Measurements from ENCODE around the gene CCDC14.
"Not testable (repeated sequence)": the region's sequence is repeated elsewhere in the genome, so short reads cannot be mapped to it uniquely, and the experiment has no call there.

Gene CCDC14

DNA sequence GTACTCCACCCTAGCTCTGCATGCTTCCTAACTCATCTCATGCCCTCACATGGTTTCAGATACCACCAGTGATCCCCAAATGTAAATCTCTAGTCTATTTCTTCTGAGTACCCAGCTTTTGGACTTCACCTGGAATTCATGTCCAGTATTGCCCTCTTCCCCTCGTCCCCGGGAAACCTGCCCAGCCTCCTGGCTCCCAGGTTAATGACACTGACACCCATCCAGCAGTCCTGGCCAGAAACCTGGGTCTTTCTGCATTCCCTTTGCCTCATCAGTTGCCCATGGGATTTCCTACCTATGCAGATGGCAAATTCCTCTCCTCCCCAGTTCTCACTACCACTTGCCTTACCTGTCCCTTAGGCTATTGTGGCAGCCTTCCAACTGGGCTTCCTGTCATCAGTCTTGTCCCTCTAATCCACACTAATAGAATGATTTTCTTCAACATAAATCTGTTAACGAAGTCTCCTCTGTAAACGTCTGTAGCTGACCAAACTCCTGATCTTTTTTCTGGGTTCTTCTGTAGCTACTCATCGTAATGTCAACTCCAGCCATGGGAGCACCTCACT is 61.6 kb downstream of the CCDC14 start:
- DNase-seq: no peak

DNA sequence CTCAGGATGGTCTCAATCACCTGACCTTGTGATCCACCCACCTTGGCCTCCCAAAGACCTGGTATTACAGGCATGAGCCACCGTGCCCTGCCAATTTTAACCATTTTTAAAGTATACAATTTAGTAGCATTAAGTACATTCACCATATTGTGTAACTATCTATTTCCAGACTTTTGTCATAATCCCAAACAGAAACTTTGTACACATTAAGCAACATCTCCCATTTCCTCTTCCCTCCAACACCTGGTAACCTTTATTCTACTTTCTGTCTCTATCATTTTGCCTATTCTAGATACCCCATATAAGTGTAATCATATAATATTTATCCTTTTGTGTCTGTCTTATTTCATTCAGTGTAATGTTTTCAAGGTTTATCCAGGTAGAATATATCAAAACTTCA is 68.0 kb downstream of the CCDC14 start:
- no peak for DNase-seq

DNA sequence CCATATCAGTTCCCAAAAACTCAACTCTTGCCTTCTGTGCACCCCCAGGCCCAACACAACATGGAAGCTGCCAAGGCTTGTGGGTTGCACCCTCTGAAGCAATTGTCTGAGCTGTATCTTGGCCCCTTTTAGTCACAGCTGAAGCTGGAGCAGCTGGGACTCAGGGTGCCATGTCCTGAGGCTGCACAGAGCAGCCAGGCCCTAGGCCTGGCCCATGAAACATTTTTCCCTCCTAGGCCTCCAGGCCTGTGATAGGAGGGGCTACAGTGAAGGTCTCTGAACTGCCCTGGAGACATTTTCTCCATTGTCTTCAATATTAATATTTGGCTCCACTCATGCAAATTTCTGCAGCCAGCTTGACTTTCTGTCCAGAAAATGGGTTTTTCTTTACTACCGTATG is 68.8 kb downstream of the CCDC14 start:
- no peak for DNase-seq

DNA sequence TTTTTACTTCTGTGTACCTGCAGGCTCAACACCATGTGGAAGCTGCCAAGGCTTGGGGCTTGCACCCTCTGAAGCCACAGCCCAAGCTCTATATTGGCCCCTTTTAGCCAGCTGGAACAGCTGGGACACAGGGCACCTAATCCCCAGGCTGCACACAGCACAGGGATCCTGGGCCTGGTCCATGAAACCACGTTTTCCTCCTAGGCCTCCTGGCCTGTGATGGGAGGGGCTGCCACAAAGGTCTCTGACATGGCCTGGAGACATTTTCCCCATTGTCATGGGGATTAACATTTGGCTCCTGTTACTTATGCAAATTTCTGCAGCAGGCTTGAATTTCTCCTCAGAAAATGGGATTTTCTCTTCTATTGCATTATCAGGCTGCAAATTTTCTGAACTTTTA is 70.0 kb downstream of the CCDC14 start:
- not testable (repeated sequence) for DNase-seq

DNA sequence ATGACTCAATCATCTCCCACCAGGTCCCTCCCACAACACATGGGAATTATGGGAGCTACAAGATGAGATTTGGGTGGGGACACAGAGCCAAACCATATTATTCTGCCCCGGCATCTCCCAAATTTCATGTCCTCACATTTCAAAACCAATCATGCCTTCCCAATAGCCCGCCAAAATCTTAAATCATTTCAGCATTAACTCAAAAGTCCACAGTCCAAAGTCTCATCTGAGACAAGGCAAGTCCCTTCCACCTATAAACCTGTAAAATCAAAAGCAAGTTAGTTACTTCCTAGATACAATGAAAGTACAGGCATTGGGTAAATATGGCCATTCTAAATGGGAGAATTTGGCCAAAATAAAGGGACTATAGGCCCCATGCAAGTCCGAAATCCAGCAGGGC is 70.9 kb downstream of the CCDC14 start:
- DNase-seq: not testable (repeated sequence)

DNA sequence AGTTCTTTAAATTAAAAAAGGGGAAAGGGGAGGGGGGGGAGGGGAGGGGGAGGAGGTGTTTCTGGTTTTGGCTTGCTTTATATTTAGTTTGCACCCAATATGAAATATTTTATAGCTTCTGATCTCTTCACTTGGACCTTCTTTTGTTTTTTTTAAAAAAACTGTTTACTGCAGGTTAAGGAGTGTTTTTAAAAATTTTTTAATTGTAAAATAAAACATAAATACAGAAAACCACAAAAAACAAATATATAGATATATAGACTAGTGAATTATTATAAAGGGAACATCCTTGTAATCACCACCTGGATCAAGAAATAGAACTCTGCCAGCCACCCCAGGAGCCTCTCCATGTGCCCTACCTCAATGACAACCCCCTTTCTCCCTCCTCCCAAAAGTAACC is 76.0 kb downstream of the CCDC14 start:
- DNase-seq: no peak

DNA sequence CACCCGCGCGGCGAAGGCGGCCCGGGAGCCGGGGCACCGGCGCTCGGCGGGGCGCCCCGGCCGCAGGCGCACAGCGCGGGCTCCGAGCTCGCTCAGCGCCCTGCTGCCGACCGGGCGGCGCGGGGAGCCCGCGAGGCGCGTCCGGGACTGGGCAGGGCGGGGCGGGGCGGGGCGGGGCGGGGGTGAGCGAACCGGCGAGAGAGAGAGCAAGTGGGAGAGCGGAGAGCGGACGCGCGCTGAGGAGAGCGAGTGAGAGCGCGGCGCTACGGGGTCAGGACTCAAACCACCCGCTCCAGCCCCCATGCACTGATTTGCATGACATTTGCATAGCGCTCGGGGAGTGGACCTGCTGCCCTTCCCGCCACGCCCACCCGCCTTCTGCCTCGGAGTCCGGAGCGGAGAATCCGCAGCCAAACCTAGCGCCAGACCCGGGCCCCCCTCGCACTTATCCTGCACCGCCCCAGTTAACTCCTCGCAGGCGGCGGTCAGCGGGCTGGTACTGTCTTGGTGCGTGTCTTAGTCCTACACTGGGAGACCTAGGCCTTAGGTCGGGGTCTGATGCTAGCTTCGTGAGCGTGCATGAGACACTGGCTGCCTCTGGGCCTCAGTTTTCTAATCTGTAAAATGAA is 76.7 kb downstream of the CCDC14 start, which contains the start of gene MYLK:
MYLK (minus strand) TSS at position 130 of the 629 bp plus-strand sequence. CDS start 90,491 bp downstream, outside the sequence.
- peak; percentile 87 for DNase-seq

DNA sequence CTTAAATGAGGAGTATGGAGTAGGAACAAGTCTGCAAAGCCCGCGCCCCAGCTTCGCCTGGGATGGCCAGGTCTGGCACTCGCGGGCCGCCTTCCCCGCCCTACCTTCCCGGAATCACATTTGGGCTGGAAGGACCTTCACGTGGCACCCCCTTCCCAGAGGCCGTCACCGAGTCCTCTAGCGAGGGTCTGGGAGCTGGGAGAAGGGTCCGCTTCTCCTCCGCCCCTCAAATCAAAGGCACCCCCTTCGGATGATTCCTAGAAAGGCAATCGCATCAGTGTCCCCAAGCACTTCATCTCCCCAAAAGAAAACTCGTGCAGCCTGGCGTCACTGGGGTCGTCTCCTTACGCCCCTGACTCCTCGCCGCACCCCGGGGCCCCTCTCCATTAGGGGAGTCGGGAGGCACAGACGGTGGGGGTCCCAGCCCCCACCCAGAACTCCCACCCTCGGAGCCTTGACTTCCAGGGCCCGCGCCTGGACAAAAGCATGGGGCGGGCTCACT is 77.3 kb downstream of the CCDC14 start:
- no peak for DNase-seq

DNA sequence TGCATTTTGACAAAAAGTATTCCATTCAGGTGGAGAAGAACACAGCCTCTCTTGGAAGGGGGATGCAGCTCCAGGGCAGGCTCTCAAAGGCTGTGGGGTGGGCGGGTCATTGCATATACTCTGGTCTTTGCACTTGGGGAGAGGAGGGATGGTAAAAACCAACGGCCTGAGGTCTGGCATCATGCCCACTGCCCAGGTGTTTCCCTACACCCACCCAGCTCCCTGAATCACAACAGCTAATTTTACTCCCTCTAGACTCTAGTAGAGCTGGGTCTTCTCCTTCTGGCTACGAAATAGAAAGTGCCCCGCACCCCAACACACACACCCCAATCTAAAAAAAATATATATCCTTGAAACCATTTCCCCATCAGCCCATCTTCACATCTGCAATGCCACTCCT is 77.9 kb downstream of the CCDC14 start:
- DNase-seq: no peak

DNA sequence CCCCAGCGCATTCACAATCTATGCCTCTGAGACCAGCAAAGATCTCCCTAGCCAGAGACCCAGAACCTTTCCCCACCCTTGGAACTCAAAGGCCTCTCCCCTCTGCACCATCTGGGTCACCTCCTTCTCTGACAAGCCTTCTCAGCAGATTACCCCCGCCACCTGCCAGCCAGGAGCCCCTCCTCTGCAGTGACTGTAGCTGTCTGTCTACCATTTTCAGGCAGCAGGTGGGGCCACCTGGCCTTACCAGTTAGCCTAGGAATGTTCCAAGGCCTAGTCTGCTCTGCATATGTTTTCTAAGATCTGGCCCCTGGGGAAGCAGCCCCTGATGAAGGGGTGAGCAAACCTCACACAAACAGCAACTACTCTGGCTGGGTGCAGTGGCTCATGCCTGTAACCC is 79.3 kb downstream of the CCDC14 start:
- no peak for DNase-seq

DNA sequence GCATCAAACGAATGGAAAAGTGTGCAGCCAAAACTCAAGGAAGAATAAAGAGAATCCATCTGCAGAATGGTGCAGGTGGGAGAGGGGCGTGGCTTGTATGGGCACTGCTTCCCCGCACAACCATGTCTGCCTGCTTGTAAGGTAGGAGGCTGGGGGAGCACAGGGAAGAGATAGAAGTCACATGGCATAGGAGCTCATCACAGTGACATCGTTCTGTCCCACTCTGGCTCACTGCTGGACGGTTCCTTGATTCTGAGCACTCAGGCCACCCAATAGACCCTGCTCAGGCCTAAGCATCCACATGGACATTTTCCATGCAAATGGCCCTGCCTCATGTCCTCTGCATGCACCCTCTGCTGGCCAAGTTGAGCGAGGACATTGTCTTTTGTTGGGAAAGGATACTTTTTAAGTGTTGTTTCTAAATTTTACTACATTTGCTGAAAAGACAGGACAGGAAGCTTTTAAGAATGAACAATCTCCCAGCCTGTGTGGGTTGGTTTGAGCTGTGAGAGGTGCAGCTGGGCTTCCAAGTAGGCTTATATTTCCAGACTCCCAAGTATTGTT is 79.9 kb downstream of the CCDC14 start:
- no peak for DNase-seq

DNA sequence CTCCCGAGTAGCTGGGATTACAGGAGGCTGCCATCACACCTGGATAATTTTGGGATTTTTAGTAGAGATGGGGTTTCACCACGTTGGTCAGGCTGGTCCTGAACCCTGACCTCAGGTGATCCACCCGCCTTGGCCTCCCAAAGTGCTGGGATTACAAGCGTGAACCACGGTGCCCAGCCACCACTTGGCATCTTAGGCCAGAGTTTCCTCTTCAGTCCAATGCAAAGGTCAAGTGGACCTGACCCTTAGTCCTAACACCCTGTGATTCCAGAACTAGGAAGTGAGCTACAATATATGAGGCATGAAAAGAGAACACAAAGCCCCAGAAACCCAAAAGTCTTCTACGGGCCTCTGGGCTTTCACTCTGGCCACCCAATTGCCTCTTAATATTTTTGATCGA is 82.2 kb downstream of the CCDC14 start:
- no peak for DNase-seq

DNA sequence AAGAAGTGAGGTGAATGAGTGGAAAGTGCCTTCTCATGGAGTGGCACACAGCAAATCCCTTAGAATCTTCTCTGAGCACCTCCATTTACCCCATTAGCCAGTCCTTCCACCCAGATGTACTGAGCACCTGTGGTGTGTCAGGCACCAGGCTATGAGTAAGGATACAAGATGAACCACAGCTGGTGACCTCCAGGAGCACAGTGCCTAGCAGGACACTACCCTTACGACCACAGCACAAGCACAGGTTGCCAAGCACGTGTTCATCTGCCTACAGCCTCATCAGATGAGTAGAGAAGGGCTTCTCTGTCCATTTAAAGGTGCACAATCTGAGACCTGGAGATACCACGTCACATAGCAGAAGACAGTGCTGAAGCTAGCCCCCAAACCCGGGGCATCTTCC is 83.1 kb downstream of the CCDC14 start:
- no peak for DNase-seq

DNA sequence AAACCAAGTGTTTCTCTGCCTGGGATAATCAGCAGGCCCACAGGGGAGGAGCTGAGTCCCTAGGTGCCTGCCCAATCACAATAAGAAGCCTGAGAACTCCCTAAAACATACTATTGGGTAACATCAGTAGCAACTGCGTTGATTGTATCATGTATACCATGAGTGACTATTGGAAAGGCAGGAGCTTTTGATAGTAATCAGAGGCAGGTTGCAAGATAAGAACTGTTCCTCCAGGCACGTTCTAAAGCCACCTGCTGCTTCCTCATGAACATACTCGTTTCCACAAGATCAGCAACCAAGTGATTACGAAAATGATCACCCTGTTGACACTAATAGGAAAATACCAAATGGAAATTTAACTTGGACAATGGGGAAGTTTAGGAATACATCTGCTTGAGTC is 83.6 kb downstream of the CCDC14 start:
- DNase-seq: no peak

DNA sequence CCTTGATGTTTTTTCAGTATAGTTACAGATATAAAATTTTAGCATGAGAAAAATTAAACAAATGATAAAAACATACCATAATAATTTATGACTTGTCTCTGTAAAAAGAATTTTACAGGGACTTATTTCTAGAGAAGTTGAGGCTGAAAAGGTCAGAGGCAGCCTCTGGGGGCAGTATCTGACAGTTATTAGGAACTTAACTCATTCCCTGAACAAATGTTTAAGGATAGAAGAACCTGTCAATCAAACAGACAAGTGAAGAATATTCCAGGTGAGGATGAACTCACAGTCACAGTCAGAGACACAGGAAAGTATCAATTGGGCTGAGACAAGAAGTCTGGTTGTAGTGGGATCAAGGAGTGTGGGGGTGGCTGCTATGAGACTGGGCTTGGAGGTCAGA is 84.2 kb downstream of the CCDC14 start:
- no peak for DNase-seq

DNA sequence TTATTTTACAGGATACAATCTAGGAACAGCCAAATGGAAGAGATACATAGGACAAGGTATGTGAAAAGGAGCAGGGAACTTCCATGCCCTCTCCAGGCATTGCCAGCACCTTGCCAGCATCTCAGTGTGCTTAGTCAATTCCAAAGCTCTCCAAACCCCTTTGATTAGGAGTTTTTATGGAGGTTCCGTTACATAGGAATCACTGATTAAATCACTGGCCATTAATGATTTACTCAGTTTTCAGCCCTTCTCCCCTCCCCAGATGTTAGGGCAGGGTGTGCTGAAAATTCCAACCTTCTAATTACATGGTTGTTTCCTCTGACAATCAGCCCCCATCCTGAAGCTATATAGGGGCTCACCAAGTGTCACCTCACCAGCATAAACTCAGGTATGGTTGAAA is 88.4 kb downstream of the CCDC14 start:
- no peak for DNase-seq

DNA sequence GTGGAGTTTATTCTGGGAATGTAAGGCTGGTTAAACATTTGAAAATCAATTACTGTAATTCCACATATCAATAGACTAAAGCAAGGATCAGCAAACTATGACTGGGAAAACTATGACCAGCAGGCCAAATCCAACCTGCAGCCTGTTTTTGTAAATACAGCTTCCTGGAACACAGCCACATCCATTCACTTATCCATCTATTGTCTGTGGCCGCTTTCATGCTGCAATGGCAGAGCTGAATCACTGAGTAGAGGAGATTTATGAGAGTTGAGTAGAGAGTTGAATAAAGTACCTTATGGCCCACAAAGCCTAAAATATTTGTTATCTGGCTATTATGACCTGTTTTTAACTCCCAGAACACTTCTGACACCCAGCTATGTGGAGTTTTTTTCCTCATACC is 89.1 kb downstream of the CCDC14 start:
- DNase-seq: peak; percentile 57

DNA sequence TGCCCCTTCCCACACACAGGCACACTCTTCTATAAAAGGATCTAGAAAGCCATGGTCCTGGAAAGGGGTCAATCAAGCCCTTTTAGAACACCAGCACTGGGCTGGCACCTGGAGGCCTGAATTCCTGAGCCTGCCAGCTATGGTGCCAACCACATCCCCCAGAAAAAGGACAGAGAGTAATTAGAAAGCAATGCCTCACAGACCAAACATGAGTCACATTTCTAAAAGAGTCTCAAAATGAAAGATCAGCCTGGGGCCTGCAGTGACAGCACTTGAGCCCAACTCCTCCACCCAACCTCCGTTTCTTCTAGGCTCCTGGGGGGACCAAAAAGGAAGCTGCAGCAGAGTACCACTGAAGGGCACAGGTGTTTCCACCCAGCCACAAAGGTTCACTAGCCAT is 91.0 kb downstream of the CCDC14 start:
- DNase-seq: no peak

DNA sequence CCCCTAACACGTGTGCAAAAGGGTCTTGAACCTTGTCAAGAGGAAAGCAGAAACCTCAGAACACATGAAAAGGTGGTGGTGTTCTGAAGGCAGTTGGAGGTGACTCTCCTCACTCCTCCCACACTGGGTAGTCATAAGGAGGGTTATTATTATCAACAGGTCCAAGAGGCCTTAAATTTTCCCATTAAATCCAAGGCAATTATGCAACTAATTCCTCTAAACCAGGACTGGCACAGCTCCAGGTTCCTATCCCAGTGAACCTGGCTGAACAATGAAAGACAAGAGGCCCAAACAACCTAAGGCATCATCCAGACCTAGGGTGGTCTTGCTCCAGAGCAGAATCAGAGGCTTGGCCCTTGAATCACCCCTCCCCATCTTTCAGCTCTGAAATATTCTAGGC is 91.9 kb downstream of the CCDC14 start:
- no peak for DNase-seq

DNA sequence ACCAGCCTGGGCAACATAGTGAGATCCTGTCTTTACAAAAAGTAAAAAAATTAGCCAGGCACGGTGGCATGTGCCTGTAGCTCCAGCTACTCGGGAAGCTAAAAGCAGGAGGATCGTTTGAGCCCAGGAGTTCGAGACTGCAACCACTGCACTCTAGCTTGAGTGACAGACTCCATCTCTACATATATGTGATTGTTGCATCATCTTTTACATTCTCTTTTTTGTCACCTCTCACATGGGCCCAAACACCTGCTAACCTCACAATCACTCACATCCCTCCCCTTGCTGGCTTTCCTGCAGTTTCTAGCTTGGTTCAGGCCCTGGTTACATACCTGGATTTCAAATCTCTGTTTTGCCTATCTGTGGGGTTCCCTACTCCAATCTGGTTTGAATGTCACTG is 96.3 kb downstream of the CCDC14 start:
- DNase-seq: no peak

All from NCI-H2029 (cell line).